NCI-H1436 treated with DMSO at 0.1 percent for 48 hours (cell line): ENCODE results near the gene PAXIP1.

Experiments used
- DNase-seq: peaks from one replicate; lab custom pipeline; 2025; lab: John Stamatoyannopoulos, UW

Gene PAXIP1

GRCh38 chr7:154911862-154912455, 91.0 kb downstream of the PAXIP1 start:
- no peak for DNase-seq

DNA sequence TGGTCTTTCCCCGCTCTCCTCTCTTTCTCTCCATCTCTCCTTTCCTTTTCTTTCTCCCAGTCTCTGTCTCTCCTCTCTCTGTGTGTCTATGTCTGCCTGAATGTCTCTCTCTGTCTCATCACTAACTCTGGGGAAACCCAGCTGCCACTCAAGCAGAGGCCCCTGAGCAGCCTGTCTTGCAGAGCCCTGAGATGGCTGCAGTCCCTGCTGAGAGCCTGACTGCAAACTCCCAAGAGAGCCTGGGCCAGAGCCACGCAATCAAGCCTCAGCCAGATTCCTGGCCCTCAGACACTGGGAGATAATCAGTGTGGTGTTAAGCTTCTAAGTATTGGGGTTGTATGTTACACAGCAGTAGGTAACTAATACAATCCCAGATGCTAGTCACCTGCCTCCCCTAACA, 91.5 kb downstream of the PAXIP1 start:
- DNase-seq, result no peak

DNA sequence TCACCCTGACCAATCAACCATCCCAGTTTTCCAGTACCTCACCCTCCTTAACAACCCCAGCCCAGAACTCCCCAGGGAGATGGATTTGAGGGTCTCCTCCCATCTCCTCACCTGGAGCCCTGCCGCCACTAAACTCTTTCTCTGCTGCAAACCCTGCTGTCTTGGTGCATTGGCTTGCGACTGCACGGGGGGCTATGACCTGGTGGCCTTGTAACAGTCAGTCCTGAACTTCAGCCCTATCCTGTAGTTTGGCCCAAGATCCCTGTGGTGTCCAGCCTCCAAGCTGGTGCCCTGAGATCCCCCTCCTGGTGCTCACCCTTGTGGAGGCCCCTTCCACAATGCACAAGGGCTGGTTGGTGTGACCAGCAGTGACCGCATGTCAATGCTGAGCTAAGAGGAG, 91.9 kb downstream of the PAXIP1 start:
- DNase-seq, result no peak

DNA sequence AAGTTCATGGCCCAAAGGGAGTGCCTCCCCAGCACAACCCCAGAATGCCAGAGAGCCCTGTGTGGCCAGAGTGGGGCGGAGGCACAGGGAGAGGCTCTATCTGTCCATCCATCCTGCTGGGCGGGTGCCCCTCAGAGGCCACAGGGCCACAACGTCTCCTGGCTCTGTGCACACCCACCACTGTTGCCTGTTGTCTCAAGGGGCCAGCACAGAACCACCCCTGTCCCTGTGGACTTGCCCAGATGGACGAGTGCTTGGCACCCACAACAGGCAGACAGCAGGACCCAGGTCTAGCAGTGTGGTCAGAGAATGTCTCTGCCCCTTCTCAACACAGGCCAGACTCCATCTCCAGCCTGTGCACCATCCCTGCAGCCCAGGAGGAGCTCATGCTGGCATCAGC, 92.8 kb downstream of the PAXIP1 start:
- no peak for DNase-seq

DNA sequence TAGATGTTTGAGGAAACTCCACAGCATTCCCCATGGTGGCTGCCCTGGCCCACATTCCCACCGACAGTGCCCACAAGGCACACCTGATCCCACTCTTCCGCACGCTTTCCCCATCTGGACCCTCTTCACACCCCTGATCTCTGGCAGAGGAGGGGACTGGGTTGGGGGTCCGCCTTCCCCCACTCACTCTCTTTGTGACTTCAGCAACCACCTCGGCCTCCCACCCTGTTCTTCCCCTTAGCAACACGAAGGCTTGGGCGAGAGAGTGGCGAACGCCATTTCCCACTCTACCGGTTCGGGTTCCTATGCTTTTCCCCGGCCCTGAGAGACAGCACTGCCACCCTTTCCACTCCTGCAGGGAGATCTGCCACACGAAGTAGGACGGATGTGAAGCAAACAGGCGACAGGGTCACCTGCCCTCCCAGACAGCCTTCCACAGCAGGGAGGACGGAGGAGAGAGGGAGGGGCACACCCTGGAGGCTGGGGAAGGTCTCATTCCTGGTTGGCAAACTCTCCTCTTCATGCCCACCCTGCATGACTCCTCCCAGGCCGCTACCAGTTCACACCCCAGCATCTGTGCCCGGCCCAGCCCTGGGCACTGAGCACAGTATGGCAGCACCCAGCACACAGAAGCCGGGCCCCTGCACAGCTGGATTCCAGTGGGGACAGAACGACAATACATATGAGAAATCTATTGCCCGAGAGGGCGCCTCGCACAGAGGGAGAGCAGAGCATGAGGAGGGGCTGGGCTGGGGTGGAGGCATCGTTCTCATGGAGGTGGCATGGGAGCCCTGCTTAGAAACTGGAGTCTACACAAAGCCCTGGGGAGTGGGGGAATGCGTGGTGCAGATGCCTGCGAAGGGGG, 93.5 kb downstream of the PAXIP1 start:
- DNase-seq, result no peak

DNA sequence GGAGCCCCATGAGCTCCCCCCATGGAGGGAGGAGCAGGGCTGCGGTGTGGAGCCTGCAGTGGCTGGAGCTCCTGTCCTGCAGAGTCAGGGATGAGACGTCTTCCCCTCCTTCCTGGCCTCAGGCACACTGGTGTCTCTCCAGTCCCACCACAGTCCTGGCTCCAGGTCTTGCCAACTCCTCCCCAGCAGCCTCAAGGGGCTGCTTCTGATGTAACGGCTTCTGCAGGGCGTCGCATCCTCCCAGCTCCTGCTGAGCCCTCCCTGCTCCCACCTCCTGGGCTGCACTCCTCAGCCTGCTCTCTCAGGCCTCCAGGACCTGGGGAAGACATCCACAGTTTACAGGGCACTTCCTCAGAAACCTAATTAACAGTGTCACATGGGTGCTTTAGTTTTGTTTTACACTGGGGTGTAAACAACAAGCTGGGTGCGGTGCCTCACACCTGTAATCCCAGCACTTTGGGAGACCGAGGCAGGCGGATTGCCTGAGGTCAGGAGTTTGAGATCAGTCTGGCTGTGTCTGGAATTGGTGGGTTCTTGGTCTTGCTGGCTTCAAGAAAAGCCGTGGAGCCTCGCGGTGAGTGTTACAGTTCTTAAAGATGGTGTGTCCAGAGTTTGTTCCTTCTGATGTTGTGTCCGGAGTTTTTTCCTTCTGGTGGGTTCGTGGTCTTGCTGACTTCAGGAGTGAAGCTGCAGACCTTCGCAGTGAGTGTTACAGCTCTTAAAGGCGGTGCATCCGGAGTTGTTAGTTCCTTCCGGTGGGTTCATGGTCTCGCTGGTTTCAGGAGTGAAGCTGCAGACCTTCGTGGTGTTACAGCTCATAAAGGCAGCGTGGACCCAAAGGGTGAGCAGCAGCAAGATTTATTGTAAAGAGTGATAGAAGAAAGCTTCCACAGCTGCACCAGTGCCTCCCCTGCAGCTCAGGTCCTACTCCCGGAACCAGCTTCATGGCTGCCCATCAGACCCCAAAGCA, 95.0 kb downstream of the PAXIP1 start:
- no peak for DNase-seq

GRCh38 chr7:154906736-154907355, 96.1 kb downstream of the PAXIP1 start:
- no peak for DNase-seq

GRCh38 chr7:154906201-154906600, 96.7 kb downstream of the PAXIP1 start:
- DNase-seq, result no peak

GRCh38 chr7:154905615-154906014, 97.3 kb downstream of the PAXIP1 start:
- no peak for DNase-seq

DNA sequence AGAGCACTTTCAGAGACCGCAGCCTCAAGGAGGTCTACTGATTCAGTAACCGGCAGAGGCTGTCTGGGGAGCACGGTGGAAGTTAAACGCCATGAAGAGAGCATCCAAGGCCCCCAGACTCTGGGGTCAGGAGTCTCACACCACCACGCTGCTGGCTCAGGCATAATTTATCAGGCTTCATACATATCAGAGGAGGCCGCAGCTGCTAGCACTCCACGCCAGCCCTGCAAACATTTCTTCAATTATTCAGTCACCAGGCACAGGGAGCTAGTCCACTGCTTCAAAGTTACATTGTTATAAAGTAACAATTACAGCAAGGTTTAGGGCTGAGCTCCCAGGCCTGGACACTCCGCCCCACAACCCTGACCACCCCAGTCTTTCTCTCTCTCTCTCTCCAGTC, 97.8 kb downstream of the PAXIP1 start:
- no peak for DNase-seq

DNA sequence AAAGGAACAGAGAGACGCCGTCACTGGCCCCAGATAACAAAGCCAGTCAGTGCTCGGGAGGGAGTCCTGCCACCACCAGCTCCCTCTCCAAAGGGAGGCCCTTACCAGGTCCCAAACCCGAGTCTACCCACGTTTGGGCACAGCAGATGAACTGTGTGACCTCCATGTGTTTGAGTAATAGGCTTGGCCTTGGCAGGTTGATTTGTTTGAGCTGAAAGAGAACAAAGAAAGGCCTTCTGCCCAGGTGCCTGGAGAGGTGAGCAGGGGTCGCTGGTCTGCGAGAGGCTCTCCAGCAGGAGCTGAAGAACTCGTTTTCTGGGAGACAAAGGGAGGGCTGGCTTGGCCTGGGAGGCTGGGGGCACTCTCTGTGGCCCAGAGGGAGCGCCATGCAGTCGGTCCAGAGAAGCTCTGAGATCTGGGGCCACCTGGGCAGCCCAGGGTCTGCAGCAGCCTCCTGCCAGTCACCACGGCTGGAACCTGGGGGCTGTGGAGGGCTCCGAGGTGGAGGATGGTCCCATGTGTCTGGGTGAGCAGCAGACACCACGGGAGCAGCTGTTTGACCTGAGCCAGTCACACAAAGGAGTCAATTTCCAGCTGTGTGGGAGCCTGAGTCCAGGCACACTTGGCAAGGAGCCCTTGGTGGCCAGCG, 99.7 kb downstream of the PAXIP1 start:
- DNase-seq, result no peak

- DNase-seq, result no peak
Observed at GRCh38 chr7:154902600-154903082, 100.3 kb downstream of the PAXIP1 start.

- no peak for DNase-seq
Observed at GRCh38 chr7:154899862-154900261, 103.1 kb downstream of the PAXIP1 start.

GRCh38 chr7:154898973-154899855, 103.7 kb downstream of the PAXIP1 start:
- DNase-seq, result no peak

GRCh38 chr7:154896076-154896475, 106.8 kb downstream of the PAXIP1 start:
- no peak for DNase-seq
